Karpas-422 (cell line): ENCODE results near the gene EPB41L4A. TPM values are rescaled to one million over a fixed set of nuclear protein-coding genes. Genes with fewer than 3 reads are reported as not detected.

Source experiments
- DNase-seq: peaks from one replicate; pipeline ENCODE4 v3.0.0-alpha.2; 2015
- H2AFZ ChIP-seq: fragments of 200-600 bp; sonication (generic); 2 replicates; pipeline ENCODE4 v1.6.1; 2014; ENCODE audit warnings: antibody characterized with exemption, low read length, mixed read lengths
- H3K27ac ChIP-seq: fragments of 200-600 bp; sonication (generic); 2 replicates; pipeline ENCODE4 v1.5.1; 2014; ENCODE audit warnings: mild to moderate bottlenecking, low read length, moderate library complexity
- H3K27me3 ChIP-seq: fragments of 200-600 bp; sonication (generic); 2 replicates; pipeline ENCODE4 v1.6.1; 2014; ENCODE audit warnings: low read length, mixed read lengths
- H3K36me3 ChIP-seq: fragments of 200-600 bp; sonication (generic); 2 replicates; pipeline ENCODE4 v1.6.1; 2014; ENCODE audit warnings: low read length, mixed read lengths; ENCODE audit not compliant: insufficient read depth
- H3K4me1 ChIP-seq: fragments of 200-600 bp; sonication (generic); 2 replicates; pipeline ENCODE4 v1.6.1; 2014; ENCODE audit warnings: mild to moderate bottlenecking, low read length, mixed read lengths
- H3K4me2 ChIP-seq: fragments of 200-600 bp; sonication (generic); 2 replicates; pipeline ENCODE4 v1.6.1; 2014; ENCODE audit warnings: low read length, low read depth, mild to moderate bottlenecking; ENCODE audit not compliant: poor library complexity, severe bottlenecking
- H3K4me3 ChIP-seq: fragments of 200-600 bp; sonication (generic); 2 replicates; pipeline ENCODE4 v1.5.1; 2014; ENCODE audit warnings: mild to moderate bottlenecking, antibody characterized with exemption, low read length, mixed read lengths
- H3K79me2 ChIP-seq: fragments of 200-600 bp; sonication (generic); 2 replicates; pipeline ENCODE4 v1.6.1; 2014; ENCODE audit warnings: mild to moderate bottlenecking, low read length, mixed read lengths
- H3K9ac ChIP-seq: fragments of 200-600 bp; sonication (generic); 2 replicates; pipeline ENCODE4 v1.6.0; 2014; ENCODE audit warnings: low read length
- H3K9me2 ChIP-seq: fragments of 200-600 bp; sonication (generic), shearing (Covaris generic); replicated peaks from 2 replicates; pipeline ENCODE4 v1.6.0; 2014; ENCODE audit warnings: mild to moderate bottlenecking, low read length, moderate library complexity; ENCODE audit not compliant: insufficient read depth
- H3K9me3 ChIP-seq: fragments of 300-700, 200-600 bp; sonication (generic); 2 replicates; pipeline ENCODE4 v1.6.1; 2014; ENCODE audit warnings: low read length, mixed read lengths
- H4K20me1 ChIP-seq: fragments of 200-600 bp; sonication (generic); 2 replicates; pipeline ENCODE4 v1.6.1; 2014; ENCODE audit warnings: mild to moderate bottlenecking, antibody characterized with exemption, low read length, low read depth; ENCODE audit not compliant: insufficient read depth
- total RNA-seq: library from RNA; depleted of rRNA; stranded (reverse); fragments of >200 nt; shearing (Covaris generic); gene quantifications from 2 replicates; pipeline ENCODE4 v1.2.3, GENCODE V29; 2014; ENCODE audit warnings: low replicate concordance

The EPB41L4A gene
- total RNA-seq, 1 experiment from 2014 or later: 0.63 TPM

DNA sequence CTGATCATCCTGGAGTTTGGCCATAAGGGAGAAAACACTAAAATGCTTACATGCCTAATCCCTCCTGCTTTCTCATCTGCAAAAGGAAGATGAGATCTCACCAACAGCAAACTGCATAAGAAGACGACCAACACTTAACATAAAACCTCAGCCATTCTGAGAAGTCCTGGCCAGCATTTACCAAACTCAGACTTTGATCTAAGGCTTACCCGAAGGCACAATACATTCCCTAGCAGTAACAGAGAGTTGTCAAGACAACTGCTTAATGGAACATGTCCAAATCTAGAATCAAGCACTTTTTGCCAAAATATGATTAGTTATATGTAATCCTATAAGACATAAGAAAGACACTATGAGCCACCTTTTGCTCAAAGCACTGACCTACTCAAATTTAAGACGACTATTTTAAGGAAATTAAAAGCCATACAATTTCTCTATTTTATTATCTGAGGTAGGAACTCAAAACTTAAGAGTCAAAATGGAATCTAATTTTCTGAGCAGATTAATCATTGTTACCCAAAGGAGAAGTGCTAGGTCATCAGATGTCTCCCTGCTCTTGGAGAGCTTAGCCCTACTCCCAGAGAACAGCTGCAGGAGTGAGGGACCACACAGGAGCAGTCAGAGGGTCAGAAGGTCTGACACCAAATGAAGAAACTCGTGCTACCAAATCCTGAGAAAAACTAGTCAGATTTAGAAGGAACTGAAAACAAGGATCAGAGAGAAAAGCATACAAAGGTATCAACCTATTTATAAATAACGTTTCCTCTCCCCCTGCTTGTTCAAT, 39.3 kb downstream of the EPB41L4A start:
- Histone ChIP-seq H3K36me3 (no peaks in the 10 kb centered on the region), H3K4me3 (no peak overlapping the region), H3K9me3 (no peaks in the 10 kb centered on the region), H3K9me2 (no peaks in the 10 kb centered on the region), H3K79me2 (no peaks in the 10 kb centered on the region), H4K20me1 (no peaks in the 10 kb centered on the region), H3K27me3 (no peaks in the 10 kb centered on the region), H3K27ac (no peak overlapping the region), H3K4me1 (peaks cover 5% of the 10 kb centered on the region), H3K9ac (no peak overlapping the region), H3K4me2 (no peak overlapping the region), H2AFZ (no peak overlapping the region)
- no peak for DNase-seq

- no peaks in the 10 kb centered on the region for H3K9me2 ChIP-seq
- no peaks in the 10 kb centered on the region for H3K79me2 ChIP-seq
- H2AFZ ChIP-seq: no peak overlapping the region
- H3K27ac ChIP-seq: no peak overlapping the region
- no peaks in the 10 kb centered on the region for H3K4me1 ChIP-seq
- H3K9ac ChIP-seq: no peak overlapping the region
- no peaks in the 10 kb centered on the region for H3K9me3 ChIP-seq
- H3K36me3 ChIP-seq: no peaks in the 10 kb centered on the region
- no peak for DNase-seq
- no peak overlapping the region for H3K4me2 ChIP-seq
- no peaks in the 10 kb centered on the region for H3K27me3 ChIP-seq
- no peaks in the 10 kb centered on the region for H4K20me1 ChIP-seq
- no peak overlapping the region for H3K4me3 ChIP-seq
Measured at GRCh38 chr5:112374818-112375217, 44.3 kb downstream of the EPB41L4A start.

DNA sequence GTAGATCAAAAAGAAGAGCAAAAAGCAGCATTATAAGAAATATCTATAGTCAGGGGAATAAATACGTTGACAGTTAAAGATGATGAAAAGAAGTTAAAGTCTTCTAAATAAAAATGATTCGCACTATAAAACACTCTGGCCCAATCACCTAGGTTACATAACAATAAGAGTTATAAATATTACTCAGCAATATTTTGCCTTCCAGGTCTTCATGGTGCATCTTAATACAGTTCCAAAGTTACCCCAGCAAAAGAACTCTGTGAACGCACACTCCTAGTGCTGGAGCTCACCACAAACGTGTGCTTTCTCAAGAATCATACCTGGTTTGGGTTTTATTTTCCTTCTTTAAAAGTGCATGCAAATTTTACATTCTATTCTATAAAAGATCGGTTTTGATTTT, 44.7 kb downstream of the EPB41L4A start:
- no peak overlapping the region for H2AFZ ChIP-seq
- H4K20me1 ChIP-seq: no peaks in the 10 kb centered on the region
- H3K4me2 ChIP-seq: no peak overlapping the region
- no peak overlapping the region for H3K27ac ChIP-seq
- no peak overlapping the region for H3K9ac ChIP-seq
- no peaks in the 10 kb centered on the region for H3K36me3 ChIP-seq
- no peaks in the 10 kb centered on the region for H3K9me2 ChIP-seq
- H3K79me2 ChIP-seq: no peaks in the 10 kb centered on the region
- H3K4me1 ChIP-seq: no peaks in the 10 kb centered on the region
- H3K27me3 ChIP-seq: no peaks in the 10 kb centered on the region
- H3K4me3 ChIP-seq: no peak overlapping the region
- DNase-seq: no peak
- no peaks in the 10 kb centered on the region for H3K9me3 ChIP-seq

GRCh38 chr5:112373885-112374284, 45.2 kb downstream of the EPB41L4A start:
- no peak for DNase-seq

GRCh38 chr5:112372543-112372942, 46.5 kb downstream of the EPB41L4A start:
- Histone ChIP-seq H3K4me2 (no peak overlapping the region), H3K9me2 (no peaks in the 10 kb centered on the region), H3K9me3 (no peaks in the 10 kb centered on the region), H4K20me1 (no peaks in the 10 kb centered on the region), H3K79me2 (no peaks in the 10 kb centered on the region), H2AFZ (no peak overlapping the region), H3K36me3 (no peaks in the 10 kb centered on the region), H3K9ac (no peak overlapping the region), H3K27me3 (no peaks in the 10 kb centered on the region), H3K27ac (no peak overlapping the region), H3K4me1 (no peaks in the 10 kb centered on the region), H3K4me3 (no peak overlapping the region)
- no peak for DNase-seq

More at GRCh38 chr5:112373885-112374284, 45.2 kb downstream of the EPB41L4A start:
- H3K9me2 ChIP-seq: no peaks in the 10 kb centered on the region
- no peaks in the 10 kb centered on the region for H4K20me1 ChIP-seq
- H3K9me3 ChIP-seq: no peaks in the 10 kb centered on the region
- no peaks in the 10 kb centered on the region for H3K4me1 ChIP-seq
- no peaks in the 10 kb centered on the region for H3K36me3 ChIP-seq
- H3K4me2 ChIP-seq: no peak overlapping the region
- H2AFZ ChIP-seq: no peak overlapping the region
- H3K9ac ChIP-seq: no peak overlapping the region
- no peak overlapping the region for H3K27ac ChIP-seq
- no peak overlapping the region for H3K4me3 ChIP-seq
- no peaks in the 10 kb centered on the region for H3K79me2 ChIP-seq
- H3K27me3 ChIP-seq: no peaks in the 10 kb centered on the region

DNA sequence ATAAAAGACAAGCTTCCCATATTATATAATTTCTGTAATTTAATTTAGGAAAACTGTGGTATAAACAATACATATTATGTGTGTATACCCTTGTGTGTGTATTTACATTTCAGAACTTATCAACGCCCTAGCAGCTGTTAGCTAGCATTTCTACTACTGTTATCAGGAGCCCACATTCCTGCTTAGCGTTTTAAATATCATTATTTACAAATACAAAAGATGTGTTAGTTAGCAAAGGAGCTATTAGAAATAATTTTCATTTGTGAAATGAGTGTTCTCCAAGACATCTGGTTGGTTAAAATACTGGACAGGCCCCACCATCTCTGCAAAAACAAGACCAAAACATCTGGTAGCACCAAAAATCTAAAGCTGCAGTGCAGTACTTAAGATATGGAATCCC, 48.0 kb downstream of the EPB41L4A start:
- H3K27ac ChIP-seq: no peak overlapping the region
- H3K36me3 ChIP-seq: no peaks in the 10 kb centered on the region
- H3K4me2 ChIP-seq: no peak overlapping the region
- no peak overlapping the region for H2AFZ ChIP-seq
- no peaks in the 10 kb centered on the region for H3K4me1 ChIP-seq
- H3K27me3 ChIP-seq: no peaks in the 10 kb centered on the region
- no peak overlapping the region for H3K4me3 ChIP-seq
- no peaks in the 10 kb centered on the region for H4K20me1 ChIP-seq
- no peaks in the 10 kb centered on the region for H3K9me2 ChIP-seq
- no peaks in the 10 kb centered on the region for H3K79me2 ChIP-seq
- no peaks in the 10 kb centered on the region for H3K9me3 ChIP-seq
- no peak overlapping the region for H3K9ac ChIP-seq
- no peak for DNase-seq

GRCh38 chr5:112367400-112367799, 51.7 kb downstream of the EPB41L4A start:
- Histone ChIP-seq H3K27ac (no peak overlapping the region), H3K9me2 (no peaks in the 10 kb centered on the region), H3K4me2 (no peak overlapping the region), H3K36me3 (no peaks in the 10 kb centered on the region), H2AFZ (no peak overlapping the region), H3K4me3 (no peak overlapping the region), H3K9ac (no peak overlapping the region), H3K4me1 (no peaks in the 10 kb centered on the region), H3K27me3 (no peaks in the 10 kb centered on the region), H3K79me2 (no peaks in the 10 kb centered on the region), H4K20me1 (no peaks in the 10 kb centered on the region), H3K9me3 (no peaks in the 10 kb centered on the region)
- no peak for DNase-seq

GRCh38 chr5:112366987-112367386, 52.1 kb downstream of the EPB41L4A start:
- Histone ChIP-seq H3K4me2 (no peak overlapping the region), H3K9me2 (no peaks in the 10 kb centered on the region), H2AFZ (no peak overlapping the region), H3K27ac (no peak overlapping the region), H3K9me3 (no peaks in the 10 kb centered on the region), H4K20me1 (no peaks in the 10 kb centered on the region), H3K79me2 (no peaks in the 10 kb centered on the region), H3K27me3 (no peaks in the 10 kb centered on the region), H3K4me3 (no peak overlapping the region), H3K36me3 (no peaks in the 10 kb centered on the region), H3K9ac (no peak overlapping the region), H3K4me1 (no peaks in the 10 kb centered on the region)
- peak; percentile 69 for DNase-seq
